IMR-90 (cell line): ENCODE measurements around the gene SLC35B2. TPM values are rescaled to one million over a fixed set of nuclear protein-coding genes. Genes with fewer than 3 reads are reported as not detected.

Experiments used
- ATAC-seq: fragments of 200-7000 bp; cut with Tn5 transposase; 2 replicates; pipeline ENCODE4 v1.9.1; 2020; ENCODE audit warnings: low read depth, mild to moderate bottlenecking, moderate library complexity
- BruUV-seq: library from RNA; stranded (reverse); fragments of 400-500 nt; replicated peaks from 2 replicates; lab custom pipeline; 2021; lab: Mats Ljungman, UMichigan
- CTCF ChIA-PET: fragments of 300-600 bp; formaldehyde crosslinking; extraction: SDS; loops from one replicate; lab custom pipeline; 2021; ENCODE audit warnings: antibody characterized with exemption; lab: Yijun Ruan, JAX
- POLR2A ChIA-PET: fragments of 300-600 bp; sonication (Branson Sonifier 250); formaldehyde crosslinking; loops from one replicate; lab custom pipeline; 2022; ENCODE audit warnings: antibody characterized with exemption; ENCODE audit not compliant: unreplicated experiment; lab: Charles Lee
- DNase-seq: peaks from one replicate; pipeline ENCODE4 v3.0.0; 2013
- H2AFZ ChIP-seq: replicated peaks from 2 replicates; pipeline ENCODE3; 2013; ENCODE audit warnings: low read length, mild to moderate bottlenecking; ENCODE audit not compliant: poor library complexity
- H2AK5ac ChIP-seq: 2 replicates; pipeline ENCODE4 v1.6.1; 2013; ENCODE audit warnings: low read depth, low read length, inconsistent platforms
- H2AK9ac ChIP-seq: replicated peaks from 2 replicates; pipeline ENCODE3; 2013; ENCODE audit warnings: mild to moderate bottlenecking, low read depth, low read length, moderate library complexity; ENCODE audit not compliant: poor library complexity
- H2BK120ac ChIP-seq: 2 replicates; pipeline ENCODE4 v1.6.1; 2013; ENCODE audit warnings: low read depth, low read length, inconsistent platforms
- H2BK15ac ChIP-seq: 3 replicates; pipeline ENCODE4 v1.6.1; 2013; ENCODE audit warnings: low read depth, low read length, inconsistent platforms
- H2BK20ac ChIP-seq: 2 replicates; pipeline ENCODE4 v1.6.1; 2013; ENCODE audit warnings: low read depth, mild to moderate bottlenecking, inconsistent platforms, low read length, moderate library complexity
- H2BK5ac ChIP-seq: 2 replicates; pipeline ENCODE4 v1.6.1; 2013; ENCODE audit warnings: mild to moderate bottlenecking, low read depth, low read length, inconsistent platforms; ENCODE audit not compliant: poor library complexity, severe bottlenecking
- H3K14ac ChIP-seq: replicated peaks from 2 replicates; pipeline ENCODE4 v1.6.1; 2013; ENCODE audit warnings: low read depth, low read length, inconsistent platforms
- H3K18ac ChIP-seq: 2 replicates; pipeline ENCODE4 v1.6.1; 2013; ENCODE audit warnings: low read depth, low read length, control low read depth
- H3K23ac ChIP-seq: 2 replicates; pipeline ENCODE4 v1.6.1; 2013; ENCODE audit warnings: low read depth, low read length, inconsistent platforms
- H3K27ac ChIP-seq: 2 replicates; pipeline ENCODE4 v1.5.1; 2013; ENCODE audit warnings: mild to moderate bottlenecking, control low read depth, low read length; ENCODE audit not compliant: insufficient read depth
- H3K27me3 ChIP-seq: 2 replicates; pipeline ENCODE4 v1.6.1; 2013; ENCODE audit warnings: low read length; ENCODE audit not compliant: control insufficient read depth, insufficient read depth
- H3K36me3 ChIP-seq: 2 replicates; pipeline ENCODE4 v1.6.1; 2013; ENCODE audit warnings: low read length, mixed read lengths; ENCODE audit not compliant: control insufficient read depth, insufficient read depth
- H3K4ac ChIP-seq: 2 replicates; pipeline ENCODE4 v1.6.1; 2013; ENCODE audit warnings: low read depth, low read length, inconsistent platforms
- H3K4me1 ChIP-seq: 2 replicates; pipeline ENCODE4 v1.6.1; 2013; ENCODE audit warnings: low read length, mixed read lengths; ENCODE audit not compliant: control insufficient read depth, insufficient read depth
- H3K4me2 ChIP-seq: 2 replicates; pipeline ENCODE4 v1.6.1; 2013; ENCODE audit warnings: low read depth, mild to moderate bottlenecking, control low read depth, low read length, moderate library complexity
- H3K4me3 ChIP-seq: 2 replicates; pipeline ENCODE4 v1.5.1; 2013; ENCODE audit warnings: low read depth, mild to moderate bottlenecking, control low read depth, low read length, moderate library complexity; ENCODE audit not compliant: insufficient read depth
- H3K56ac ChIP-seq: 2 replicates; pipeline ENCODE4 v1.6.1; 2013; ENCODE audit warnings: low read length, inconsistent platforms; ENCODE audit not compliant: insufficient read depth; ENCODE audit errors: extremely low read depth
- H3K79me1 ChIP-seq, 2 experiments: 2 replicates each; pipeline ENCODE4 v1.6.1; 2013; ENCODE audit warnings: low read length in 2 of 2, inconsistent platforms in 1 of 2, low read depth in 1 of 2
- H3K9ac ChIP-seq: 2 replicates; pipeline ENCODE4 v1.6.1; 2013; ENCODE audit warnings: low read depth, low read length, control low read depth
- H3K9me1 ChIP-seq: 2 replicates; pipeline ENCODE4 v1.6.1; 2013; ENCODE audit warnings: low read length, inconsistent platforms; ENCODE audit not compliant: insufficient read depth
- H3K9me3 ChIP-seq: 2 replicates; pipeline ENCODE4 v1.6.1; 2013; ENCODE audit warnings: low read length; ENCODE audit not compliant: control insufficient read depth, insufficient read depth
- H4K20me1 ChIP-seq: 2 replicates; pipeline ENCODE4 v1.6.1; 2013; ENCODE audit warnings: low read length, inconsistent platforms; ENCODE audit not compliant: insufficient read depth
- H4K5ac ChIP-seq: 2 replicates; pipeline ENCODE4 v1.6.1; 2013; ENCODE audit warnings: mild to moderate bottlenecking, low read depth, low read length, control low read depth
- H4K8ac ChIP-seq, 2 experiments: 2 replicates each; pipeline ENCODE4 v1.6.1; 2013; ENCODE audit warnings: low read depth in 2 of 2, low read length in 2 of 2, control low read depth in 1 of 2, inconsistent platforms in 1 of 2
- H4K91ac ChIP-seq: 2 replicates; pipeline ENCODE4 v1.6.1; 2013; ENCODE audit warnings: low read depth, low read length, inconsistent platforms; ENCODE audit not compliant: insufficient read depth
- BHLHE40 ChIP-seq: fragments of 150-350 bp; IDR thresholded peaks from 2 replicates; pipeline ENCODE4 v1.6.1; 2016; ENCODE audit warnings: mild to moderate bottlenecking, low read depth, low read length
- CTCF ChIP-seq: conservative IDR thresholded peaks from 2 replicates; pipeline ENCODE4 v1.5.1; 2012; ENCODE audit warnings: mild to moderate bottlenecking, low read depth, low read length, improper control_type of control experiment
- ELK1 ChIP-seq: fragments of 150-350 bp; IDR thresholded peaks from 2 replicates; pipeline ENCODE4 v1.6.1; 2016; ENCODE audit warnings: low read depth, mild to moderate bottlenecking, low read length, moderate library complexity, borderline replicate concordance
- FOS ChIP-seq: fragments of 150-350 bp; IDR thresholded peaks from 2 replicates; pipeline ENCODE4 v1.6.1; 2016; ENCODE audit warnings: low read depth, low read length
- MAFK ChIP-seq: IDR thresholded peaks from 2 replicates; pipeline ENCODE4 v1.6.1; 2012; ENCODE audit warnings: low read depth, low read length, improper control_type of control experiment
- MXI1 ChIP-seq: IDR thresholded peaks from 2 replicates; pipeline ENCODE4 v1.6.1; 2012; ENCODE audit warnings: low read depth, mild to moderate bottlenecking, low read length, moderate library complexity, borderline replicate concordance
- POLR2A ChIP-seq: IDR thresholded peaks from 2 replicates; pipeline ENCODE4 v1.6.1; 2012; ENCODE audit warnings: mild to moderate bottlenecking, low read depth, low read length
- RFX5 ChIP-seq: IDR thresholded peaks from 2 replicates; pipeline ENCODE4 v1.8.0; 2012; ENCODE audit warnings: low read depth, mild to moderate bottlenecking, low read length, moderate library complexity
- SMC3 ChIP-seq: fragments of 150-350 bp; IDR thresholded peaks from 2 replicates; pipeline ENCODE4 v1.6.1; 2016; ENCODE audit warnings: low read depth, mild to moderate bottlenecking, antibody characterized with exemption, low read length, moderate library complexity
- USF2 ChIP-seq: fragments of 150-350 bp; IDR thresholded peaks from 2 replicates; pipeline ENCODE4 v1.6.1; 2017; ENCODE audit warnings: mild to moderate bottlenecking, antibody characterized with exemption, low read length, low read depth
- WGBS, 2 experiments: methylation state at CpG; one replicate each; pipeline versions ENCODE4 v1.1.5 to v1.1.7; 2013; ENCODE audit warnings: missing lambda C conversion rate in 2 of 2; ENCODE audit not compliant: insufficient read length in 1 of 2; ENCODE audit errors: extremely low coverage in 2 of 2; 5-methylcytosine and 5-hydroxymethylcytosine counted together
- dilution Hi-C: fragments of 300-500 bp; cut with HindIII; formaldehyde crosslinking; loops from one replicate; pipeline ENCODE4 v1.14.3; 2018; ENCODE audit warnings: low sequenced_read_pairs; ENCODE audit not compliant: unreplicated experiment
- in situ Hi-C: fragments of 300-500 bp; cut with MboI; formaldehyde crosslinking; loops from 3 replicates; pipeline ENCODE4 v1.14.3; 2019; ENCODE audit warnings: low sequenced_read_pairs, inconsistent platforms, mixed read lengths
- intact Hi-C: fragments of 100-400 bp; cut with micrococcal nuclease; formaldehyde crosslinking; loops from 2 replicates; pipeline ENCODE4 v1.10.0; 2022
- polyA plus RNA-seq, 3 experiments: library from polyadenylated mRNA; depleted of rRNA; stranded (reverse); fragments of >200 nt; gene quantifications; 2 replicates each; pipeline ENCODE4 v1.2.3, GENCODE V29; 2012; ENCODE audit warnings: low replicate concordance in 1 of 3
- total RNA-seq: library from RNA; depleted of rRNA; stranded (reverse); fragments of >200 nt; gene quantifications from 2 replicates; pipeline ENCODE4 v1.2.3, GENCODE V29; 2012

Gene SLC35B2
- total and polyA plus RNA-seq, 2 of the 4 experiments (the other 2 are of a cell fraction) = 51.4 to 89.9 TPM

GRCh38 chr6:44243345-44243744, 14.0 kb downstream of the SLC35B2 start:
- Histone ChIP-seq H3K4me2 (no peak overlapping the region), H4K20me1 (peaks cover 15% of the 10 kb centered on the region), H3K27me3 (no peaks in the 10 kb centered on the region), H3K14ac (no peak overlapping the region), H4K91ac (no peak overlapping the region), H3K4me3 (no peak overlapping the region), H3K79me1 (peaks cover 0 to 20% of the 10 kb centered on the region in 2 experiments; a peak in 2 of 4 replicates), H2BK15ac (no peak overlapping the region), H3K18ac (no peak overlapping the region), H2BK20ac (no peak overlapping the region), H3K4me1 (peaks cover 3% of the 10 kb centered on the region), H2BK120ac (no peak overlapping the region), H3K36me3 (no peaks in the 10 kb centered on the region), H3K9ac (no peak overlapping the region), H3K27ac (no peak overlapping the region), H3K56ac (no peak overlapping the region), H2AK9ac (no peak overlapping the region), H4K5ac (no peak overlapping the region), H3K4ac (no peak overlapping the region), H3K9me1 (peaks cover 8% of the 10 kb centered on the region), H2BK5ac (no peak overlapping the region), H3K23ac (no peak overlapping the region), H3K9me3 (no peaks in the 10 kb centered on the region), H4K8ac (no peak overlapping the region), H2AFZ (no peak overlapping the region), H2AK5ac (no peak overlapping the region)
- TF ChIP-seq BHLHE40 (no peak), USF2 (no peak), RFX5 (no peak), ELK1 (no peak), MAFK (no peak), SMC3 (no peak), MXI1 (no peak), FOS (no peak), CTCF (no peak), POLR2A (no peak)
- whole genome bisulfite sequencing, 2 experiments = no CpG with 5 or more reads among the region's 7 CpGs
- dilution Hi-C loops (no loop called here), in situ Hi-C loops (no loop called here), intact Hi-C loops (no loop called here)
- CTCF ChIA-PET = no interaction called here
- POLR2A ChIA-PET = no interaction called here
- DNase-seq (no peak), ATAC-seq (no peak)
- no TSS peak for BruUV-seq
